Glutamatergic neuron (in vitro differentiated cells): ENCODE results near the gene PIP5K1B. TPM values are rescaled to one million over a fixed set of nuclear protein-coding genes. Genes with fewer than 3 reads are reported as not detected.

Source experiments
- DNase-seq: peaks from one replicate; pipeline ENCODE4 v3.0.0; 2022
- H3K27ac Mint-ChIP-seq: one replicate; pipeline ENCODE4 v1.8.0; 2020; ENCODE audit warnings: mild to moderate bottlenecking, mixed read lengths, inconsistent platforms; ENCODE audit not compliant: unreplicated experiment
- H3K27me3 Mint-ChIP-seq: one replicate; pipeline ENCODE4 v1.8.0; 2020; ENCODE audit warnings: mild to moderate bottlenecking, moderate library complexity, mixed read lengths, inconsistent platforms; ENCODE audit not compliant: unreplicated experiment
- H3K36me3 Mint-ChIP-seq: one replicate; pipeline ENCODE4 v1.8.0; 2020; ENCODE audit warnings: mild to moderate bottlenecking, mixed read lengths, inconsistent platforms; ENCODE audit not compliant: unreplicated experiment
- H3K4me1 Mint-ChIP-seq: one replicate; pipeline ENCODE4 v1.8.0; 2020; ENCODE audit warnings: mild to moderate bottlenecking, low read depth, mixed read lengths, inconsistent platforms; ENCODE audit not compliant: unreplicated experiment
- H3K4me3 Mint-ChIP-seq: one replicate; pipeline ENCODE4 v1.8.0; 2020; ENCODE audit warnings: mild to moderate bottlenecking, mixed read lengths, inconsistent platforms; ENCODE audit not compliant: unreplicated experiment
- H3K9me3 Mint-ChIP-seq: one replicate; pipeline ENCODE4 v1.8.0; 2020; ENCODE audit warnings: mild to moderate bottlenecking, moderate library complexity, mixed read lengths, inconsistent platforms; ENCODE audit not compliant: unreplicated experiment
- CTCF ChIP-seq: fragments of 200-600 bp; sonication (generic); IDR thresholded peaks from one replicate; pipeline ENCODE4 v1.5.0; 2021; ENCODE audit not compliant: partially characterized antibody, unreplicated experiment
- total RNA-seq: library from RNA; stranded (reverse); fragmentation: NEBNext Ultra II Directional; extraction: Animal tissue kit (Norgen Biotek cat#: 25700); gene quantifications from one replicate; pipeline ENCODE4 v1.2.1, GENCODE V29; 2021; ENCODE audit not compliant: unreplicated experiment

The PIP5K1B gene
- total RNA-seq, 1 donor from 2014 or later = 0.27 TPM

- H3K27me3 Mint-ChIP-seq = no peaks in the 10 kb centered on the region
- TF ChIP-seq CTCF = no peak
- no peak overlapping the region for H3K4me3 Mint-ChIP-seq
Observed at GRCh38 chr9:68760674-68761333, 55.8 kb downstream of the PIP5K1B start.

GRCh38 chr9:68762570-68762969 is 57.5 kb downstream of the PIP5K1B start:
- no peak for DNase-seq
- Mint-ChIP-seq H3K27ac (no peak overlapping the region), H3K4me1 (no peaks in the 10 kb centered on the region), H3K9me3 (no peaks in the 10 kb centered on the region), H3K4me3 (no peak overlapping the region), H3K36me3 (no peaks in the 10 kb centered on the region), H3K27me3 (no peaks in the 10 kb centered on the region)
- no peak for TF ChIP-seq CTCF

More at GRCh38 chr9:68760674-68761333, 55.8 kb downstream of the PIP5K1B start:
- no peak overlapping the region for H3K27ac Mint-ChIP-seq
- no peaks in the 10 kb centered on the region for H3K9me3 Mint-ChIP-seq
- H3K36me3 Mint-ChIP-seq = no peaks in the 10 kb centered on the region
- no peak for DNase-seq
- H3K4me1 Mint-ChIP-seq = no peaks in the 10 kb centered on the region

- H3K36me3 Mint-ChIP-seq = no peaks in the 10 kb centered on the region
- no peaks in the 10 kb centered on the region for H3K9me3 Mint-ChIP-seq
- DNase-seq = no peak
- H3K27me3 Mint-ChIP-seq = no peaks in the 10 kb centered on the region
- H3K27ac Mint-ChIP-seq = no peak overlapping the region
- H3K4me3 Mint-ChIP-seq = no peak overlapping the region
- TF ChIP-seq CTCF = no peak
- H3K4me1 Mint-ChIP-seq = no peaks in the 10 kb centered on the region
Observed at GRCh38 chr9:68763104-68763503, 58.1 kb downstream of the PIP5K1B start.

DNA sequence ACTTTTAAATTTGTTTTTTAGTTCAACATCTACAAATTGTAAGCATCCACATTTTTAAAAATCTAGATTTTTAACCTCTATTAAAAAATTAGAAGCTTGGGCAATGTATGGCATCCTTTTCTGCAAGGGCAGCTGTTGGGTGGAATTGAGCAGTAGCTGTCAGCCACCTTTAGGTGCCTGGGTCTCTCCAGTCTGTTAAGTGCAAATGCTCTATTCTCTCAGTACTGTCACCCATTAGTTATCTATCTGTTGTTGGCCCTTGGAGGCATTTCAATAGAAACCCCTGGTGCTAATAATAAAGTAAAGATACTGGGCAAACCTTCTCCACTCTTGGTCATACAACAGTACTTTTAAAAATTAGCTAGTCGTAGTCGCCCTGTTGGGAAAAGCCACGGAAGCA is 63.6 kb downstream of the PIP5K1B start:
- H3K4me3 Mint-ChIP-seq = no peak overlapping the region
- no peak for TF ChIP-seq CTCF
- DNase-seq = no peak
- H3K36me3 Mint-ChIP-seq = no peaks in the 10 kb centered on the region
- H3K4me1 Mint-ChIP-seq = no peaks in the 10 kb centered on the region
- no peaks in the 10 kb centered on the region for H3K9me3 Mint-ChIP-seq
- no peaks in the 10 kb centered on the region for H3K27me3 Mint-ChIP-seq
- no peak overlapping the region for H3K27ac Mint-ChIP-seq

DNA sequence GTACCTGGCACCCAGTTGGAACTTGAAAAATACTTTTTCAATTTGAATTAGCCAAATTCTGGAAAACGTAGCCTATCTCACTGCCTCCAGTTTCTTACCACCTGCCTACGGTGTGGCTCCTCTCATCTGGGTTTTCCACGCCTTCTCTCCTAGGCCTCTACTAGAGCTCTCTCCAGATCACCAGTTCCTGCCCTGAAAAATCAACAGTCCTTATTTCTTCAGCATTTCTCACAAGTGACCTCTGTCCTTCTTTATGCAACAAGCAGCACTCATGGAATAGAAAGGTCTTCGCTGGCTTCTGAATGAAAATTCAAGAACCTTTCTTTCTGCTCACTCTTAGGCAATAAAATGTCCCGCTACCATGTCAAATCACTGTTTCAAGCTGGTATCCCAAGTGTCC is 64.8 kb downstream of the PIP5K1B start:
- Mint-ChIP-seq H3K9me3 (no peaks in the 10 kb centered on the region), H3K36me3 (no peaks in the 10 kb centered on the region), H3K4me1 (no peaks in the 10 kb centered on the region), H3K27ac (no peak overlapping the region), H3K27me3 (no peaks in the 10 kb centered on the region), H3K4me3 (no peak overlapping the region)
- DNase-seq = no peak
- TF ChIP-seq CTCF = no peak
